ENCODE results near the gene PP2D1. TPM values are rescaled to one million over a fixed set of nuclear protein-coding genes. Genes with fewer than 3 reads are reported as not detected.
"Not testable (repeated sequence)": the region's sequence is repeated elsewhere in the genome, so short reads cannot be mapped to it uniquely, and the experiment has no call there.

PP2D1 gene
- polyA plus RNA-seq, 3 donors from 2014 or later: 0.19 to 0.91 (median 0.34) TPM

- H3K9me3 Mint-ChIP-seq: no peaks in the 10 kb centered on the region
- no peaks in the 10 kb centered on the region for H3K36me3 Mint-ChIP-seq
- H3K4me3 Mint-ChIP-seq: no peak overlapping the region
Measured at GRCh38 chr3:20035019-20035418, 23.0 kb upstream of the PP2D1 start.

DNA sequence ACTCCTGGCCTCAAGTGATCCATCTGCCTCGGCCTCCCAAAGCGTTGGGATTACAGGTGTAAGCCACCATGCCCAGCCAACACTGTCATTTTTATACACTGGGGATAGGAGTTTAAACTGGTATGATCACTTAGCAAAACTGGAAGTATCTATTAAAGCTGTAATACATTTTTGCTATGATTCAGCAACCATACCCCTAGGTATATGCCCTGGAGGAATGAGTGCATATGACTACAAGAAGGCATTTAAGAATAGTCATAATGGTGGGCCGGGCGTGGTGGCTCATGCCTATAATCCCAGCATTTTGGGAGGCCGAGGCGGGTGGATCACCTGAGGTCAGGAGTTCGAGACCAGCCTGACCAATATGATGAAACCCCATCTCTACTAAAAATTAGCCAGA lies 19.9 kb upstream of the PP2D1 start:
- H3K27ac Mint-ChIP-seq; H3K36me3 Mint-ChIP-seq; H3K9me3 Mint-ChIP-seq; H3K27me3 Mint-ChIP-seq (ENCODE audit: low read depth in 3 of 3); H3K4me1 Mint-ChIP-seq; H3K4me3 Mint-ChIP-seq; DNase-seq: not testable (repeated sequence)

More at GRCh38 chr3:20035019-20035418, 23.0 kb upstream of the PP2D1 start:
- DNase-seq: no peak
- no peak overlapping the region for H3K27ac Mint-ChIP-seq
- peaks cover 4 to 9% (median 6%) of the 10 kb centered on the region in 3 donors for H3K27me3 Mint-ChIP-seq (ENCODE audit: low read depth in 3 of 3)
- H3K4me1 Mint-ChIP-seq: peaks cover 14 to 24% of the 10 kb centered on the region in 2 donors

GRCh38 chr3:20028905-20029331 lies 16.9 kb upstream of the PP2D1 start:
- no peaks in the 10 kb centered on the region for H3K36me3 Mint-ChIP-seq
- H3K9me3 Mint-ChIP-seq: no peaks in the 10 kb centered on the region
- no peak overlapping the region for H3K27ac Mint-ChIP-seq
- H3K27me3 Mint-ChIP-seq (ENCODE audit: low read depth in 3 of 3): peaks cover 0 to 3% (median 0%) of the 10 kb centered on the region in 3 donors
- H3K4me3 Mint-ChIP-seq: no peak overlapping the region
- H3K4me1 Mint-ChIP-seq: no peaks in the 10 kb centered on the region
- DNase-seq: no peak

DNA sequence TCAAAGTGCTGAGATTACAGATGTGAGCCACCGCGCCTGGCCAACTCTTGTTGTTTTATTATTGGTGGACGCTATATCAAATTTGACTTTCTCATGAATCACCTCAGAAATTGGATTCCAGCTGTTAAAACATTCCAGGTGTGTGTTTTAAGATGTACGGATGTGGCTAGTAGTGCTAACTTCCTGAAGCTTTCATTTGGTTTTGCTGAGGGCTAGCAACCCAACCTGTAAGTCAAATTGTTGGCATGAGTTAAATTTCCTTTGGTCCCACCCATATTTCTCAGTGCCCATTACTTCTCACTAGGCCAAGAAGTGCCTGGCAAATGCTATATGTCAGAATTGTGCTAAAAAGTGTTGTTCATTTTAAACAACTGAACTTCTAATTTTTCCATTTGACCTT lies 15.1 kb upstream of the PP2D1 start:
- Mint-ChIP-seq H3K36me3 (no peaks in the 10 kb centered on the region), H3K4me3 (no peak overlapping the region), H3K4me1 (no peaks in the 10 kb centered on the region), H3K27ac (no peak overlapping the region), H3K9me3 (no peaks in the 10 kb centered on the region), H3K27me3 (ENCODE audit: low read depth in 3 of 3) (peaks cover 0 to 2% (median 0%) of the 10 kb centered on the region in 3 donors)
- DNase-seq: no peak

DNA sequence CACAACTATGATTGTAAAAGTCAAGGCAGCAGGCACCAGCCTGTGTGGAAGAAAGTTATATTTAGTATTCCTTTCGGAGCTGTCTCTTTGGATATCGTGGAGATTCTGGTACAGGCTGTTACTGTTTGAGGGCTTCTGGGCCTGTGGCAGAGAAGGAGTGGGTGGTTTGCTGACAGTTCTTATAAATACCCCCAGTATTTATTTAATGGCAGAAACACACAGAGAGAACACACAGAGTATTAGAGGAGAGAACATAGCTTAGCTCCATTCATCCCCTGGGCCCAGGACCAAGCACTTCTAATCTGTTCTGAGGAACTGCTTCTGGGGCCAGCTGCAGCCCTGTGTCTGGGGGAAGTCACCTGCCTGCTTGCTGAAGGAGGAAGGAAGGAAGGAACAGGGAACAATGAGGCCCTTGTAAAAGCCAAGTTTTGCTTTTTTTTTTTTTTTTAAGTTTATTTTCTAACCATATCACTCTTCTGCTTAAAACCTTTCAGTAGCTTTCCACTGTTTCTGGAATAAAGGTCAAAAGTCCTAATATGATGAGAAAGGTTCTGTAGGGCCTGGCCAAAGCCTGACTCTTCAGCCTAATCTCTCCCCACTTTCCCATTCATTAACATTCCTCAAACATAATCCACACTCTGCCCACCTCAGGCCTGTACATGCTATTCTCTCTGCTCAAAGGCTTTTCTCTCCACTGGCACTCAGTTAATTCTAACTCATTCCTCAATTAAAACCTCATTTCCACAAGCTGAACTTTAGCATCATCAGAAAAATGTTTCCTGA lies 11.8 kb upstream of the PP2D1 start:
- no peak overlapping the region for H3K4me3 Mint-ChIP-seq
- peak overlapping the region in 2 of 6 donors; percentile 19 to 46 for H3K27ac Mint-ChIP-seq

DNA sequence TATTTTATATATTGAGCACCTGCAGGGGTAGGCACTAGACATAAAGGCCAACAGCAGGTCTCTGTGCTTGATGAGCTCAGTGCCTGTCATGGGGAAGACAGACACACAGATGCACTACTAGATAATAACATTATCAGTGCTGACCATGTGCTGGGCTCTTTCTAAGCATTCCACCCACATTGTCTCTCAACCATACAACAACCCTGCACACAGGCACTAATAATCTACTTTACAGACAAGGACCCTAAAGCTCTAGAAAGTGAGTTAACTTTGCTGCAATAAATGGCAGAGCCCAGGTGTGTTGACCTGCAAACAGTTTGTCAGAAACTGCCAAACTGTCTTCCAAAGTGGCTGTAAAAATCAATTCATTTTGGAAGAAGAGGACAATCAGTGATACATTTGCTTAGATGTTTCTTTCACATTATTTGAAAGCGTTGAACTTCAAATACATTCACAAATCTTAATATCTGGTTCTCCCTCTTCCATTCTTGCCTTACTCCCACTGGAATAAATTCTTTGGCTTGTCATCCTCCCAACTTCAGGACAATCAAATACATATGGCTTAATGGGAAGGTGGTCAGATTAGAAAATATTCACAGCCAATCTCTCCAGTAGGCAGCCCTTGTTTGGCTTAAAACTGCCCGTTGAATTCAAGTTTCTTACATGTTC lies 11.0 kb upstream of the PP2D1 start:
- Mint-ChIP-seq H3K9me3 (no peaks in the 10 kb centered on the region), H3K36me3 (no peaks in the 10 kb centered on the region), H3K4me3 (no peak overlapping the region), H3K27ac (no peak overlapping the region), H3K4me1 (no peaks in the 10 kb centered on the region), H3K27me3 (ENCODE audit: low read depth in 3 of 3) (no peaks in the 10 kb centered on the region)
- DNase-seq: no peak

More for the DNA sequence above, 11.8 kb upstream of the PP2D1 start:
- no peak for DNase-seq
- H3K27me3 Mint-ChIP-seq (ENCODE audit: low read depth in 3 of 3): no peaks in the 10 kb centered on the region
- H3K4me1 Mint-ChIP-seq: no peaks in the 10 kb centered on the region
- no peaks in the 10 kb centered on the region for H3K9me3 Mint-ChIP-seq
- no peaks in the 10 kb centered on the region for H3K36me3 Mint-ChIP-seq

GRCh38 chr3:20016076-20016475 lies 4.0 kb upstream of the PP2D1 start:
- DNase-seq; H3K27me3 Mint-ChIP-seq (ENCODE audit: low read depth in 3 of 3); H3K4me3 Mint-ChIP-seq; H3K27ac Mint-ChIP-seq; H3K36me3 Mint-ChIP-seq; H3K4me1 Mint-ChIP-seq; H3K9me3 Mint-ChIP-seq: not testable (repeated sequence)

DNA sequence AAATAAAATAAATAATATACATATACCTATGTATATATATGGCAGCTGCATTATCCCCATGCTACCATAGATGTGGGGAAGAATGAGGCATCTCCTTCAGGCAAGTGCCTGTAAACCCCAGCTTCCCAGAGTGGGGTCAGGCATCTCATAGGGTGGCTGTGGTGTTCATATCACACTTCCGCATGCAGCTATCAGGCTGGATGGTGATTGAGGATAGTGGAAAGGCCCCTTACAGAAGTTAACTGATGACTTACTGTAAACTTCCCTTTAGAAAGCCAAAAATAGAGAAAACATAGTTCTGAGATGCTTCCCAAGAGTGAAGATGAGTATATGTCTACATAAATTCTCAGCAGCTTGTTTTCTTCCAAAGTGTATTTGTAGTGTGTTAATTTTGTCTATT lies 3.5 kb upstream of the PP2D1 start:
- H3K36me3 Mint-ChIP-seq: no peaks in the 10 kb centered on the region
- H3K4me3 Mint-ChIP-seq: no peak overlapping the region
- no peaks in the 10 kb centered on the region for H3K27me3 Mint-ChIP-seq (ENCODE audit: low read depth in 3 of 3)
- no peaks in the 10 kb centered on the region for H3K4me1 Mint-ChIP-seq
- no peak overlapping the region for H3K27ac Mint-ChIP-seq
- no peaks in the 10 kb centered on the region for H3K9me3 Mint-ChIP-seq
- no peak for DNase-seq

DNA sequence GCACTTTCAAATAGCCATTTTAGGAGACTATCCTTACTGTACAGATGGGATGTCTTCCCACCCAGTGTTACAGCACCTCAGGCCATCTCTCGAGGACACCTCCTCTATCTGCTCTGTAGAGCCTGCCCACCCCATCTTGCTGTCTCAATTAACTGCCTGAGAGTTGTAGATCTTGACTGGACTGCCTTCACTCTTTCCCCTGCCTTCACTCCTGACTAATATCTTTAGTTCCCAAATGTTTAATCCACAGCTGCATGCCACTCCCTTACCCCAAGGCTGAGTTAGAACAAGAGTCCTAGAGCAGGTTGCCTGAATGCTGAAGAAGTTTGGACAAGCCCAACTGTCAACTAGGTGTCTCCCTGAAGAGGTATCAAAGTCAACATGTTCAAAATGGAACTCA lies 1.3 kb upstream of the PP2D1 start:
- Mint-ChIP-seq H3K4me1 (no peaks in the 10 kb centered on the region), H3K27me3 (ENCODE audit: low read depth in 3 of 3) (no peaks in the 10 kb centered on the region), H3K36me3 (no peaks in the 10 kb centered on the region), H3K9me3 (no peaks in the 10 kb centered on the region), H3K27ac (peak overlapping the region in 1 of 6 donors; percentile 54), H3K4me3 (no peak overlapping the region)
- DNase-seq: no peak

- no peaks in the 10 kb centered on the region for H3K27me3 Mint-ChIP-seq (ENCODE audit: low read depth in 3 of 3)
- no peaks in the 10 kb centered on the region for H3K9me3 Mint-ChIP-seq
- H3K4me1 Mint-ChIP-seq: no peaks in the 10 kb centered on the region
- peaks cover 0 to 4% (median 0%) of the 10 kb centered on the region in 3 donors for H3K36me3 Mint-ChIP-seq
- no peak overlapping the region for H3K4me3 Mint-ChIP-seq
- H3K27ac Mint-ChIP-seq: no peak overlapping the region
- no peak for DNase-seq
Measured at GRCh38 chr3:20008646-20009045, 3.4 kb downstream of the PP2D1 start.

- Mint-ChIP-seq H3K27me3 (ENCODE audit: low read depth in 3 of 3) (no peaks in the 10 kb centered on the region), H3K36me3 (peaks cover 0 to 4% (median 0%) of the 10 kb centered on the region in 3 donors), H3K27ac (no peak overlapping the region), H3K4me3 (no peak overlapping the region), H3K4me1 (no peaks in the 10 kb centered on the region), H3K9me3 (no peaks in the 10 kb centered on the region)
- DNase-seq: no peak
Measured at GRCh38 chr3:20007960-20008359, 4.1 kb downstream of the PP2D1 start.

GRCh38 chr3:20001932-20002331 lies 10.1 kb downstream of the PP2D1 start:
- Mint-ChIP-seq H3K27me3 (ENCODE audit: low read depth in 3 of 3) (no peaks in the 10 kb centered on the region), H3K27ac (no peak overlapping the region), H3K9me3 (no peaks in the 10 kb centered on the region), H3K4me3 (no peak overlapping the region), H3K36me3 (peaks cover 0 to 4% (median 2%) of the 10 kb centered on the region in 3 donors), H3K4me1 (no peaks in the 10 kb centered on the region)
- no peak for DNase-seq

- H3K4me1 Mint-ChIP-seq: no peaks in the 10 kb centered on the region
- peaks cover 0 to 2% (median 0%) of the 10 kb centered on the region in 3 donors for H3K27me3 Mint-ChIP-seq (ENCODE audit: low read depth in 3 of 3)
- H3K36me3 Mint-ChIP-seq: peaks cover 0 to 4% (median 3%) of the 10 kb centered on the region in 3 donors
- DNase-seq: no peak
- H3K4me3 Mint-ChIP-seq: no peak overlapping the region
- H3K27ac Mint-ChIP-seq: no peak overlapping the region
- no peaks in the 10 kb centered on the region for H3K9me3 Mint-ChIP-seq
Measured at GRCh38 chr3:19997502-19997901, 14.6 kb downstream of the PP2D1 start.

DNA sequence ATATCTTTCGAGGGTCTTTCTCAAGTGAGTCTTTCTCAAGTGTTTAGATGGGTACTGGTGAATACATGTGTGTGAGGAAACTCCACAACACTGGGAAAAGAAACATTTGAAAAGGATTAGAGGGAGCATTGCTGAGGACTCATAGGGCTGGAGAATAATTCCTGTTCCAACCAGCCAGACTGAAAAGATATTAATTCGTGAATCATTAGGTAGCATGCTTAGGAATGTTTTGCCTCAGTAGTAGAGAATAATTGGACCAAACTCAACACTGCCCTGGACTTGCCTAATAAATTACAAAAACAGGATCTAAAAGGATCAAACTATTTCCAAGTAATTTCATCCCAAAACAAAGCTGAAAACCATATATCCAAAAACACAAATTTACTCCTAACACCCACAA lies 17.3 kb downstream of the PP2D1 start:
- Mint-ChIP-seq H3K27ac (no peak overlapping the region), H3K36me3 (peaks cover 0 to 4% (median 3%) of the 10 kb centered on the region in 3 donors), H3K27me3 (ENCODE audit: low read depth in 3 of 3) (peaks cover 0 to 2% (median 0%) of the 10 kb centered on the region in 3 donors), H3K4me3 (no peak overlapping the region), H3K9me3 (peaks cover 0 to 2% (median 0%) of the 10 kb centered on the region in 6 donors), H3K4me1 (no peaks in the 10 kb centered on the region)
- DNase-seq: no peak
